GM19025 (cell line): ENCODE measurements around the gene TBC1D5.
"Not testable (repeated sequence)": the region's sequence is repeated elsewhere in the genome, so short reads cannot be mapped to it uniquely, and the experiment has no call there.

ENCODE experiments used
- ATAC-seq: cut with Tn5 transposase; IDR thresholded peaks from one replicate; pipeline ENCODE4 v1.9.1; 2021; ENCODE audit warnings: mild to moderate bottlenecking, low read depth, moderate library complexity; ENCODE audit not compliant: unreplicated experiment

TBC1D5 gene

DNA sequence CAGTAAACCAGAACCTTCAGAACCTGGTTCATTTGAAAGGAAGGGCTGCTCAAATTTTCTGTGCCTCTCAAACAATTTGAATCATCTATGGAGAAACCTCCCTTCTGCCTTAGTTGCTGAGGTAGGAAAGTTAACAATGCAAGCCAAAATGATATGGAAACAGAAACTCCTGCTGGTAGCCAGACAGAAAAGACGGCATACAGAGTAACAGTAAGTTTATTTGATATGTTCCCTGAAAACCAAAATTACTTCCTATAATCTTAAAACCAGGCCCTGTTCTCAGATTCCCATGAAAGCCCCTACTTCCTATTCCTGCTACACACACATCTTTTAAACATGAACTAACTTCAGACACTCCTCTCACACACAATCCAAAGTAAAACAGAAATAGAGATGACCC lies 86.2 kb downstream of the TBC1D5 start:
- ATAC-seq, result no peak

DNA sequence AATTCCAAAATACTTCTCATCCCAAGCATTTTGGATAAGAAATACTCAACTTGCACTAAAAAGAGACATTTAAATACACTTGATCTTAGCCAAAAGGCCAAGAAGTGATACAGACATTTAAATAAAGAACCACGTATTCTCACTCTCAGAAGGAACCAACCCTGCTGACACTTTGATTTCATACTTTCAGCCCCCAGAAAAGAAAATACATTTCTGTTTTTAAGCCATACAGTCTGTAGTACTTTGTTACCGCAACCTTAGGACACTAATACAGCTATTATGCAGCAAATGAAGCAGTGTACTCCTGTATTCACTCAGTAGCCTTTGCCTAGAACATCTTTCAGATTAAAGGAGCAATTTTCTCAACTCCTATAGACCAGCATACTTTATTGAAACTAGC lies 86.7 kb downstream of the TBC1D5 start:
- ATAC-seq, result no peak

DNA sequence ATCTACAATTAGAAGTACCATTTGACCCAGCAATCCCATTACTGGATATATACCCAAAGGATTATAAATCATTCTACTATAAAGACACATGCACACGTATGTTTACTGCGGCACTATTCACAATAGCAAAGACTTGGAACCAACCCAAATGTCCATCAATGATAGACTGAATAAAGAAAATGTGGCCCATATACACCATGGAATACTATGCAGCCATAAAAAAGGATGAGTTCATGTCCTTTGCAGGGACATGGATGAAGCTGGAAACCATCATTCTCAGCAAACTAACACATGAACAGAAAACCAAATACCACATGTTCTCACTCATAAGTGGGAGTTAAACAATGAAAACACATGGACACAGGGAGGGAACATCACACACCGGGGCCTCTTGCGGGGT lies 92.7 kb downstream of the TBC1D5 start:
- ATAC-seq, result not testable (repeated sequence)

DNA sequence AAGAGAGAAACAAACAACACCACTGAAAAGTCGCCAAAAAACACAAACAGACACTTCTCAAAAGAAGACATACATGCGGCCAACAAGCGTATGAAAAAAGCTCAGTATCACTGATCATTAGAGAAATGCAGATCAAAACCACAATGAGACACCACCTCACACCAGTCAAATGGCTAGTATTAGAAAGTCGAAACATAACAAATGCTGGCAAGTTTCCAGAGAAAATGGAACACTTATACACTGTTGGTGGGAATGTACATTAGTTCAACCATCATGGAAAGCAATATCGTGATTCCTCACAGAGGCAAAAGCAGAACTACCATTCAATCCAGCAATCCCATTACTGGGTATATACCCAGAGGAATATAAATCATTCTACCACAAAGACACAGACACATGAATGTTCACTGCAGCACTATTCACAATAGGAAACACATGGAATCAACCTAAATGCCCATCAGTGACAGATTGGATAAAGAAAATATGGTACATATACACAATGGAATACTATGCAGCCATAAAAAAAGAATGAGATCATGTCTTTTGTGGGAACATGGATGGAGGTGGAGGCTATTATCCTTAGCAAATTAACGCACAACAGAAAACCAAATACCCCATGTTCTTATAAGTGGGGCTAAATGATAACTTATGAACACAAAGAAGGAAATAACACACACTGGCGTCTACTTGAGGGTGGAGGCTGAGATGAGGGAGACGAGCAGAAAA lies 93.6 kb downstream of the TBC1D5 start:
- not testable (repeated sequence) for ATAC-seq

DNA sequence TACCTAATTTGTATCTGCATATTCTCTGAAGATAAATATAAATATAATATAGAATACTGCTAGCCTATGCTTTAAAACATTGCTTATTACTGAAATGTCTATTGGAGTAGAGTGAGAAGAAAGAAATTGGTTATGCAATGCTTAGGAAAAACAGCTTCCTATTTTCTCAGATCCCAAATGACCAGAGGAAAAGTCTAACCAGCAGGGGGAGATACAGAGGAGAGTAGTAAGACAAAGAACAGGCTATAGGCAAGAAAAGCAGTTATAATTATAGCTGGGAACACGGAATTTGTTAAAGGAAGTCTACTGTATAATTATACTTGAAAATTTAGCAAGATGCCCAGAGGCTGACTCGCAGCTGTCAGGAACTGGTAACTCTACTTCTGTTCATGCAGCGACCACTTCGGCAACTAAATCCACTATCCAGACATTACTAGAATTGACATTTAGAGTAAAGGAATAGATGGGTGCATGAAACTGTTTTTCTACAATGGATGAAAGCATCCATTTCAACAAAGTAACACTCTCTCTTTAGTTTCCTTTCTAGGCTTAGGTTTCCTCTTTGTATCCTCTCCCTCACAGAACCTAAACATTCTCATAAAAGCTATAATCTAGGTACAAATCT lies 97.2 kb downstream of the TBC1D5 start:
- no peak for ATAC-seq

DNA sequence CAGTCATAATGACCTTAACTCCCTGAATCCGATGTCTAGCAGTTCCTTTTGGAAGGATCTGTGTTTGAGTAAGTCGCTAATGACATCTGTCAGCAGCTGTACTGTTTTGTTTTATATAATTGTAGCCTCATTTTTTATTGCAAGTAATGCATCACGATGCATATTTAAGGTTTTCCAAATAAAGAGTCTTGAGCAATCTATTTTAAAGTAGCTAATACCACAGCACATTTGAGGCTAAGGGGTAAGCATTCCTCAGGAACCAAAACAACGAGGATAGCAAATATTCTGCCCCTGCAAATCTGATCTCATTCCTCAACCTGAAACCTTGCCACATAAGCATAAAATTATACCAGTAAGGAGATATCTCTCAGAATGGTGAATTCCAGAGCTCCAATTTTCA lies 98.7 kb downstream of the TBC1D5 start:
- no peak for ATAC-seq

DNA sequence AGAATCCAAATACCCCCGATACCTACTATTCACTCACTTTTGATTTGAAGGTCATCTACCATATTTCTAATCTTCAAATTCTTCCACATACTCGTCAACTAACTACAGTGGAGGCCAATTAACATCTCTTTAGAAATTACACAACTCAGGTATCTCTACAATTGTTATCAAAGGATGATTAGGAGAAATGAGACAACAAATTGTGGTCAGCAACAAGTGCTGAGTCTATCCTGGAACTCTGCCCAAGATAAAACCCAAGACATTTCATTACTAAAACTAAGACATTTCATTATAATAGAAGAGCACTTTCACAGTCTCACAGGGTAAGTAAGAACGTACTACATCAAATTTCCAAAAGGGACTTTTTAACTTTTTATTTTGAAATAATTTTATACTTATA lies 100.0 kb downstream of the TBC1D5 start:
- ATAC-seq, result no peak

DNA sequence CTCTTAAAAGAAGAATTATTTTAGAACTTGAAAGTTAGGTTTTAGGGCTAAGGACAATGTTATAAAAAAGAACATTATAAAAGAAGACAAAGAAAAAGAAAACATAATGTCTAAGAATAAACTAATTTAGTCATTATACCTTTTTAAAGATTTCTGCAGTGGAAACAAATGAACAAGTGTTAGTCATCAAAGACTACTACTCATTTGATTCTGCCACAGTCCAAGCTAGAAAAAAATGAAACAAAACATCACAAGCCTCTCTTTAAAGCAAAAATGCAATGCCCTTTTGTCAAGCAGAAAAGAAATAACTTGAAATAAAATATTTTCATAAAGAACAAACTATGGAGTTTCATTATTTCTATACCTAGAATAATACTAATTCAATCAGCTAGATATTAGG lies 102.0 kb downstream of the TBC1D5 start:
- no peak for ATAC-seq

DNA sequence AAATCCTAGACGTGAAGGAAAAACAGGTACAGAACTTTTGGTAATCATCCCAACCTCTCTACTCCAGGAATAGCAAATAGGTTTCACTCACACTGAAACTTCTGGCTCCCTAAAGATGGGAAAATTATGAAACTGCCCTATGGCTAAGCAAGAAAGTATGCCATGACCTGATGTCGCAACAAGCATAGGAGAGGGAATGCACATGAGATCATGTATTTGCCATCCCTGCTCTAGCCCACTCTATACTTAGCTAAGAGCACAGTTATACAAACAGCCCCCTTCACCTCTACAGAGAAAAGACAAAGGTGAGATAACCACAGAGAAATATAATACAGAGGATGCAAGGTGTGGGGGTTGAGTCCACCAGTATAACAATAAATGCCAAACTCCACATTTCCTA lies 102.7 kb downstream of the TBC1D5 start:
- no peak for ATAC-seq

DNA sequence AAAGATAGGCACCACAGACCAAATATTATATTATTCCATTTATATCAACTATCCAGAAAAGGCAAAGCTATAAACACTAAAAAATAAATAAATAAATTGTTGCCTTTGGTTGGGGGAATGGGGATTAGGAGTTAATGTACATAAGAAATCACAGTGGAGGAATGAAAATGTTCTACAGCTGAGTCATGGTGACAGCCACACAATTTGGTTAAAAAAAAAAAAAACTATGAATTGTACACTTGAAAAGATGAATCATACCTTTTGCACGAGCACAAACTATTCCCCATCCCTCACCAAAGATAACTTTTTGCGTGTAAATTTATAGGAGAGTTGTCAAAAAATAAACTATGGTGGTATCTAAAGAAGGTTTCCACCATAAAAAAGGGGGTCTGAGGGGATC lies 103.2 kb downstream of the TBC1D5 start:
- ATAC-seq, result no peak

DNA sequence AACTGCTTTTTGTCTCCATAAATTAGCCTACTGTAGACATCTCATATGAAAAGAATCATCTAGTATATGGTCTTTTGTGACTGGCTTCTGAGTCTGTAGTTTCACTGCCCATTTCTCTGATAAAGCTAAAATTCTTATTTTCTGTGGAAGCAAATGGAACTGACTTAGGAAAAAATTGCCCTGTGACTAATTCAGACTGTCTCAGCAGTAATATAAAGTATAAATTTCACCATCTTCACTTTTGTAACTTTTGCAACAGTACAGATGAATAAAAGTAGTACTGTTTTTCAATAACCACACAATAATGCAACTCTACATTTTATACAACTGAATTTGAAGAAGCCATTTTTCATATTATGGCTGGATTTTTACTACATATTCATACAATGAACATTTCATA lies 104.1 kb downstream of the TBC1D5 start:
- no peak for ATAC-seq

DNA sequence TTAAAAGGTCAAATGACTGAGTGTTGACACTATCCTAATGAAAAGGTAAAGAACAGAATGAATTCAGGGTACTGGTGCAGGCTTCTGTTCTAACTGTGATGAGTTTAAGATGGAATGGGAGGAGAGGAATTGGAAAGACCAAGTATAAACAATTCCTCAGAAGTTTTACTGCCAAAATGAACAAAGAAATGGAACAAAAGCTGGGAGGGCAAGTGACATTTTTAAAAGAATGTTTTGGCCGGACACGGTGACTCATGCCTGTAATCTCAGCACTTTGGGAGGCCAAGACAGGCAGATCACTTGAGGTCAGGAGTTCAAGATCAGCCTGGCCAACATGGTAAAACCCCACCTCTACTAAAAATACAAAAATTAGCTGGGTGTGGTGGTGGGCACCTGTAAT lies 106.8 kb downstream of the TBC1D5 start:
- ATAC-seq, result not testable (repeated sequence)

DNA sequence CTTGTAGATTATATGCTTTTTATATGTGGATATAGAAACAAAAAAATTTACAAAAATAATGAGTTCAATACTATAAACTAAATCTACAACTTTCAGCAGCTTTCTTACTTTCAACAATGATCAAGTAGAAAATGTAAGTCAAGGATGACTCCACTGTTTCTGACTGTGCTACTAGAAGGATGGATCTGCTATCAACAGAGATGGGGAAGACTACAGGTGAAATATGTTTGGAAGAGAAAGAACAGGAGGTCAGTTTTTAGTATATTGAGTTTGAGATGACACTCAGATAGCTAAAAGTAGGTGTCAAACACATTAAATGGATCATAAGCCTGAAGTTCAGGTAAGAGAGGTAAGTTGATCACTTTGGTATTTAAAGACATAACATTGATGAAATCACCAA lies 107.5 kb downstream of the TBC1D5 start:
- ATAC-seq, result no peak

DNA sequence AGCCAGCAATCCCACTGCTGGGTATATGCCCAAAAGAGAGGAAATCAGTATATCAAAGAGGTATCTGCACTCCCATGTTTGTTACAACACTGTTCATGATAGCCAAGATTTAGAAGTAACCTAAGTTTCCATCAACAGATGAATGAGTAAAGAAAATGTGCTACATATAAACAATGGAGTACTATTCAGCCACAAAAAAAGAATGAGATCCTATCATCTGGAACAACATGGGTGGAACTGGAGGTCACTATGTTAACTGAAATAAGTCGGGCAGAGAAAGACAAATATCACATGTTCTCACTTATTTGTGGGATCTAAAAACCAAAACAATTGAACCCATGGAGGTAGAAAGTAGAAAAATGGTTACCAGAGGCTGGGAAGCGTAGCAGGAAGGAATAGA lies 108.2 kb downstream of the TBC1D5 start:
- no peak for ATAC-seq

DNA sequence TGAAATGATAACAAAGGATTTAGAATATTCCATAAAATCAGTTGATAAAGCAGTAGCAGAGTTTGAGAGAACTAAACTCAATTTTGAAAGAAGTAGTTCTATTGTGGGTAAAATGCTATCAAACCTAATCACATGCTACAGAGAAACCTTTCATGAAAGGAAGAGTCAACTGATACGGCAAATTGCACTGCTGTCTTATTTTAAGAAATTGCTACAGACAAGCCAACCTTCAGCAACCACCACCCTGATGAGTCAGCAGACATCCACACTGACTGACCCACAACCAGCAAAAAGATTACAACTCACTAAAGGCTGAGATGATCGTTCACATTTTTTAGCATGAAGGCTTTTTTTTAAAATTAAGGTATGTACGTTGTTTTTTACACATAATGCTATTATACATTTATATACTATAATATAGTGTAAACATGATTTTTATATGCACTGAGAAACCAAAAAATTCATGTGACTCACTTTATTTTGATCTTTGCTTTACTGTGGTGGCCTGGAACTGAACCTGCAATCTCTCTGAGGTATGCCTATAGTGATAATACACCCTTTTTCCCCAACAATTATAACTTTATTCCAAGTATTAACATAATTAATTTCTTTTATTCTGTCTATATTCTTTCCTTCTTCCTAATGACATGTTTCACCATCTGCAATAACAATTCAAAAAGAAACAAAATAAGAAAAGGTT lies 109.9 kb downstream of the TBC1D5 start:
- ATAC-seq, result no peak

DNA sequence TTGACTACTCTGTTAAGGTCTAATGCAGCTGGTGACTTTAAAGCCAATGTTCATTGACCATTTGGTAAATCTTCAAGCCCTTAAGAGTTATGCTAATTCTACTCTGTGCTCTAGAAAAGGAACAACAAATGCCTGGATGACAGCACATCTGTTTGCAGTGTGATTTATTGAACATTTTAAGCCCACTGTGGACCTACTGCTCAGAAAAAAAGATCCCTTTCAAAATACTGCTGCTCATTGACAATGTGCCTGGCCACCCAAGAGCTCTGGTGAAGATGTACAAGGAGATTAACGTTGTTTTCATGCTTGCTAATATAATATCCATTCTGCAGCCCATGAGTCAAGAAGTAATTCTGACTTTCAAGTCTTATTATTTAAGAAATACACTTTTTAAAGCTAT lies 110.8 kb downstream of the TBC1D5 start:
- no peak for ATAC-seq

DNA sequence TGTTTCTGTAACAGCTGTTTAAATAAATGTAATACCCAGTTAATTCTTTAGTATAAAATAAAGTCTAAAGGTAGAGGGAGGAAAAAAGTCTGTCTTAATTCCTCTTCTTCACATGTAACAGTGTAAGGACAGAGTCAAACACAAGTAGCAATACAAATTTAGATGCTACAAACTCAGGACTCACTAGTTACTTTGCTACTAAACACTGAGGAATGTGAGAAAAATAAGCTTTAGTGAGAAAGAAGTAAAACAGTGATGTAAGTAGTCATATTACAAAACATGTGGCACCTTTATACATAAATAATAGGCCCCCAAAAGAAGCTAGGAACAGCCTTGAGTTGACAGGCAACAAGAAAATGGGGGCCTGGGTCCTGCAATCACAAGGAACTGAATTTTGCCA lies 113.0 kb downstream of the TBC1D5 start:
- no peak for ATAC-seq

DNA sequence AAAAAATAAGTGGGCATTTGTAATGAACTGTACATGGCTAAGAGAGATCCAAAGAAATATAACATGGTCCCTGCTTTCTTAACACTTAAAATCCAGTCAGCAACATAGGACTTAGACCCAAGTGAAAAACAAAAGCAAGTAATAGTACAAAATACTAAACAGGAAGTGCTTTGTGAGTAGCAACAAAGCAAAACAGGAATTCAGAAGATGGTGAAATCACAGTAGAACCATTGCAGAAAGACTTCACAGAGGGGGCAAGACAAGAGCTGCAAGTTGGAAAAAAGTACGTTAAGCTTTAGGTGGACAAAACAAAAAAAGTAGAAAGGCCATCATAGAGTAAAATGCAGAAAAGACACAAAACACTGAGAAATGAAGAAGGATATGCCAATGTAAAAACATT lies 116.0 kb downstream of the TBC1D5 start:
- no peak for ATAC-seq

DNA sequence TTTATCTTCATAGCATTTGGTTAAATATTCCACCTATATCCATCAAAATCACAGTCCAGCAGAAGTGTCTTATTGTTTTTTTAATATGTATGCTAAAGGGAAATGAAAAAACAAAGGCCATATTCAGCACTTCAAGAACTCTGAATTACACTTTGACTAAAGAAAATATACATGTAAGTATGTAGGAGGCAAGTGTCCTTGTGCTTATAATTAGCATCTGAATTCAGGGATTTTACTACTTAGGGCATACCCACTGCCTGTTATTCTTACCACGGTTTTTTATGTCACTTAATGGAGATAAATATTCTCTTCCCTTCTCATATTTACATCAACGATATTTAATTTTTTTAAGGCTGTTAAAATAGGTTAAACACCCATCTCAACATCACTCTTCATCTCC lies 117.3 kb downstream of the TBC1D5 start:
- no peak for ATAC-seq

DNA sequence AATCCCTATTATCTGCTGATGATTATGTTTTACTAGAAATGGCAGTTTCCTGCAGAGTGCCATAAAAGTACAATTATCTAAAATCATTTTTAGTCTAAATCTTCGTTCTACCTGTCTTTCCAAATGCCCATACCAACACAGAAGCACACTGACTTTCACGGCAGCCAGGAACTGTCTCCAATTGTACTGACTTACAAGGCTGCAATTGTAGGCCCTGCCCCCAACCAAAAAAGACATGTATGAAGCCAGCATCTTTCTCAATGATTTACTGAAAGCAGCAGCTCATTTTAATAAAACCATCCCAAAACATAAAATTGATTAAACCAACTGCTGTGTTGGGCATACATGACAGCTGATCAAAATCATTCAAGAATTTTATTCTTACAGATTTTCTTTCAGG lies 119.0 kb downstream of the TBC1D5 start:
- ATAC-seq, result no peak

DNA sequence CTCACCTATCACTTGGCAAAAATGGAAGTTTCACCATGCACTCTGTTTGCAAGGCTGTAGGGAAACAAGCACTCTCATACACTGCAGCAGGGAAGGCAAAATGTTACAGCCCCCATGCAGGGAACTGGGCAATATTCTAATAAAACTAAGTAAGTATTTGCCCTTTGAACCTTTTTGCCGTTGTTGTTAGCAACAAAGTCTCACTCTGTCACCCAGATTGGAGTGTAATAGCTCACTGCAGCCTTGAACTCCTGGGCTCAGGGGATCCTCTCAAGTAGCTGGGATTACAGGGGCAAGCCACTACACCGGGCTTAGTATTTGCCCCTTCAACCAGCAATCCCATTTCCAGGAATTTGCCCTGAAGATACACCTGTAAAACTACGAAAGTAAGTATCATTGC lies 122.5 kb downstream of the TBC1D5 start:
- ATAC-seq, result no peak

DNA sequence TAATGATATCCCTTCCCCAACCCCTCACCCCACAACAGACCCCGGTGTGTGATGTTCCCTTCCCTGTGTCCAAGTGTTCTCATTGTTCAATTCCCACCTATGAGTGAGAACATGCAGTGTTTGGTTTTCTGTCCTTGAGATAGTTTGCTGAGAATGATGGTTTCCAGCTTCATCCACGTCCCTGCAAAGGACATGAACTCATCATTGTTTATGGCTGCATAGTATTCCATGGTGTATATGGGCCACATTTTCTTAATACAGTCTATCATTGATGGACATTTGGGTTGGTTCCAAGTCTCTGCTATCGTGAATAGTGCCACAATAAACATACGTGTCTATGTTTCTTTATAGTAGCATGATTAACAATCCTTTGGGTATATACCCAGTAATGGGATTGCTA lies 129.4 kb downstream of the TBC1D5 start:
- not testable (repeated sequence) for ATAC-seq
